Measurements from ENCODE around the gene AFAP1L2. TPM values are rescaled to one million over a fixed set of nuclear protein-coding genes. Genes with fewer than 3 reads are reported as not detected.
A peak's percentile ranks its signal among the peaks of the same experiment; 100 is the strongest.

The AFAP1L2 gene
- total and polyA plus RNA-seq, 7 donors = 2.5 to 26.0 (median 7.9) TPM

- Histone ChIP-seq H3K4me3 (no peak overlapping the region), H3K27me3 (no peaks in the 10 kb centered on the region), H3K27ac (no peak overlapping the region), H3K36me3 (no peaks in the 10 kb centered on the region), H3K4me1 (no peaks in the 10 kb centered on the region), H3K9me3 (no peaks in the 10 kb centered on the region)
- TF ChIP-seq EP300 (IDR thresholded peaks at IDR 0.05) (no peak), POLR2AphosphoS5 (IDR thresholded peaks at IDR 0.05) (no peak), POLR2A (IDR thresholded peaks at IDR 0.05) (no peak), CTCF (IDR thresholded peaks at IDR 0.05) (no peak)
- intact Hi-C loops (cut with DNase I) = no loop called here
- WGBS, 2 donors = 91 to 92% methylated on average over 22 of the region's 22 CpGs
- peak; percentile 51 for DNase-seq
Measured at GRCh38 chr10:114315566-114316420, 88.5 kb downstream of the AFAP1L2 start.

GRCh38 chr10:114313866-114314265, 90.4 kb downstream of the AFAP1L2 start:
- TF ChIP-seq CTCF (IDR thresholded peaks at IDR 0.05) (no peak), POLR2AphosphoS5 (IDR thresholded peaks at IDR 0.05) (no peak), POLR2A (IDR thresholded peaks at IDR 0.05) (no peak), EP300 (IDR thresholded peaks at IDR 0.05) (no peak)
- peak; percentile 59 for DNase-seq
- Histone ChIP-seq H3K4me3 (no peak overlapping the region), H3K27ac (no peak overlapping the region), H3K36me3 (no peaks in the 10 kb centered on the region), H3K9me3 (no peaks in the 10 kb centered on the region), H3K4me1 (no peaks in the 10 kb centered on the region), H3K27me3 (no peaks in the 10 kb centered on the region)
- WGBS, 2 donors = 85 to 92% methylated on average over 11 of the region's 11 CpGs
- intact Hi-C loops (cut with DNase I) = no loop called here

- no peak for TF ChIP-seq POLR2AphosphoS5 (IDR thresholded peaks at IDR 0.05)
- no peak for TF ChIP-seq CTCF (IDR thresholded peaks at IDR 0.05)
- no peak for TF ChIP-seq EP300 (IDR thresholded peaks at IDR 0.05)
- no peak for TF ChIP-seq POLR2A (IDR thresholded peaks at IDR 0.05)
- Histone ChIP-seq H3K9me3 (no peaks in the 10 kb centered on the region), H3K4me3 (no peak overlapping the region), H3K4me1 (no peaks in the 10 kb centered on the region), H3K27ac (no peak overlapping the region), H3K27me3 (no peaks in the 10 kb centered on the region), H3K36me3 (no peaks in the 10 kb centered on the region)
- intact Hi-C loops (cut with DNase I) = no loop called here
- peak; percentile 29 for DNase-seq
- WGBS, 2 donors = 95 to 96% methylated on average over 9 of the region's 9 CpGs
Measured at GRCh38 chr10:114313139-114313538, 91.2 kb downstream of the AFAP1L2 start.

- intact Hi-C loops (cut with DNase I) = no loop called here
- no peaks in the 10 kb centered on the region for H3K4me1 ChIP-seq
- no peak overlapping the region for H3K27ac ChIP-seq
- H3K4me3 ChIP-seq = no peak overlapping the region
- WGBS, 2 donors = 87 to 90% methylated on average over 13 of the region's 13 CpGs
- H3K9me3 ChIP-seq = no peaks in the 10 kb centered on the region
- TF ChIP-seq CTCF (IDR thresholded peaks at IDR 0.05) (no peak), POLR2A (IDR thresholded peaks at IDR 0.05) (no peak), EP300 (IDR thresholded peaks at IDR 0.05) (no peak), POLR2AphosphoS5 (IDR thresholded peaks at IDR 0.05) (no peak)
- H3K36me3 ChIP-seq = no peaks in the 10 kb centered on the region
- H3K27me3 ChIP-seq = no peaks in the 10 kb centered on the region
- peak; percentile 52 for DNase-seq
Measured at GRCh38 chr10:114311496-114312209, 92.6 kb downstream of the AFAP1L2 start.
